Activated naive CD8-positive, alpha-beta T cell (primary cell): ENCODE data around the gene KDM3A.
"Not testable (repeated sequence)": the region's sequence is repeated elsewhere in the genome, so short reads cannot be mapped to it uniquely, and the experiment has no call there.

Experiments
- H3K27ac Mint-ChIP-seq: one replicate; pipeline ENCODE4 v1.8.0; 2021; ENCODE audit warnings: mixed read lengths
- H3K27me3 Mint-ChIP-seq: one replicate; pipeline ENCODE4 v1.8.0; 2021; ENCODE audit warnings: mixed read lengths
- H3K36me3 Mint-ChIP-seq: one replicate; pipeline ENCODE4 v1.8.0; 2021; ENCODE audit warnings: mixed read lengths
- H3K4me1 Mint-ChIP-seq: one replicate; pipeline ENCODE4 v1.8.0; 2021; ENCODE audit warnings: low read depth, mixed read lengths
- H3K4me3 Mint-ChIP-seq: one replicate; pipeline ENCODE4 v1.8.0; 2021; ENCODE audit warnings: mild to moderate bottlenecking, mixed read lengths
- H3K9me3 Mint-ChIP-seq: one replicate; pipeline ENCODE4 v1.8.0; 2021; ENCODE audit warnings: low read depth, mixed read lengths

The KDM3A gene

DNA sequence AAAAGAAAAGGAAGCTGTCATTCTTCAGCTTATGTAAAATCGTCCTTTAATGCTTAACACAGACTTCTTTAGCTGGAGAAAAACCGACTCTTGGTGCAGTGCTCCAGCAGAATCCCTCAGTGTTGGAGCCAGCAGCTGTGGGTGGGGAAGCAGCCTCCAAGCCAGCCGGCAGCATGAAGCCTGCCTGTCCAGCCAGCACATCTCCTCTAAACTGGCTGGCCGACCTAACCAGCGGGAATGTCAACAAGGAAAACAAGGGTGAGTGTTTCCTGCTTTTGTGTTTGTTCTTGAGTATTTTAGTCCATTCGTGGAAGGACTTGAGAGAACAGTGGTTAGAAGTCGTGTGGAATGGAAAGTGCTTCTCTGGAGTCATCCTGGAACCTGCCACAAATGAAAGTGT lies 38.9 kb downstream of the KDM3A start:
- Mint-ChIP-seq H3K4me3 (no peak overlapping the region), H3K27me3 (no peaks in the 10 kb centered on the region), H3K27ac (peak overlapping the region; percentile 64), H3K9me3 (no peaks in the 10 kb centered on the region), H3K36me3 (peaks cover 20% of the 10 kb centered on the region), H3K4me1 (peaks cover 40% of the 10 kb centered on the region)

DNA sequence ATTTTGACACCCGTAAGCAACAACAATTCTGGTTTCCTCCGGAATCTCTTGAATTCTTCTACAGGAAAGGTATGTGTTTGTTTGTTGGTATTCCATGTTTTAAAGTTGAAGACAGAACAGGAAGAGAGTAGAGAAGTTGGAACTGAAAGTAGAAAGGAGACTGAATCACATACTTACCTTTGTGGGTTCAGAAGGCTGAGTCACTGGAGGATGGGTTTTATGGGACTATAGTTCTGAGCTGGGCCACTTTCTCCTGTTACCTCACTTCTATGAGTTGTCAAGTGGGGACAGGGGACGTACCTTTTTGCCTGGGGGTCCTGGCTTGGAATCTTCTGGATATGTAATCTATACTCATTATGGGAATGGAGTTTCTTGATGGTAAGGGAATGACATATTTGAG lies 40.9 kb downstream of the KDM3A start:
- H3K9me3 Mint-ChIP-seq: no peaks in the 10 kb centered on the region
- H3K36me3 Mint-ChIP-seq: peaks cover 25% of the 10 kb centered on the region
- no peak overlapping the region for H3K4me3 Mint-ChIP-seq
- no peaks in the 10 kb centered on the region for H3K27me3 Mint-ChIP-seq
- peaks cover 39% of the 10 kb centered on the region for H3K4me1 Mint-ChIP-seq
- H3K27ac Mint-ChIP-seq: peak overlapping the region; percentile 85

DNA sequence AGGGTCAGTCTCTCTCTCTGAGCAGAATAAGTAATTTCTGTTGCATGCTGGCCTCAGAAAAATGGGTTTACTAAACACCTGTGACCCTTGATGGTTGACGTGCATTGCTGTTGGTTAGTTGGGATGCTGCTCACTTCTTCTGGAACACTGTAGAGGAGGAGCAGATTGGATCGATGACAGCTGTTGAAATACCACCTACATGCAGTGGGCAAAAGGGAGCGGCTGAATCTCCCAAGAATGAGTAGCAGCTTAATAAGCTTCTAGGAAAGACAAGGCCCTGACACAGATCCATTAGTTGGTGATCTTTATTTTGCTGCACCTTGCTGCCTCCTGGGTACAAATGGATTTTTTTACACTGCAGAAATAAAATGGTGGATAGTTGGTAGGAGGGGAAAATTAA lies 43.2 kb downstream of the KDM3A start:
- Mint-ChIP-seq H3K36me3 (peaks cover 18% of the 10 kb centered on the region), H3K27me3 (no peaks in the 10 kb centered on the region), H3K4me3 (no peak overlapping the region), H3K4me1 (peaks cover 32% of the 10 kb centered on the region), H3K27ac (peak overlapping the region; percentile 85), H3K9me3 (no peaks in the 10 kb centered on the region)

DNA sequence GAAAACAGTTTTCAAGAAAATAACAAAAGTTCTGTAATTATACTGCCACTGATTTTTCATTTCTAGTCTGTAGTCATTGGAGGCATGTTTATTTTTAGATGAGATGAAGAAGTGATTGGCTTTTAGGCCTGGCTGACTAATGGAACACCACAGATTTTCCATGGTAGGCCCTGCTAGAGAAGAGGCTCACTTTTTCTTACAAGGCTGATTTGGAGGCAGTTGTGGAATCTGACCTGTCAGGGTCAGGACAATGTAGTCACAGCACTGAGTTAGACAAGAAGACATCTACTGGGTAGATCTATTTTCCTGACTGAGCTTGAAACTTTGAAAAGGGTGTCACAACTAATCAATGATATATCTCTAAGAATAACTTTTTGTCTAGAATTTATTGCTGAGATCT lies 43.9 kb downstream of the KDM3A start:
- H3K27ac Mint-ChIP-seq: peak overlapping the region; percentile 85
- peaks cover 21% of the 10 kb centered on the region for H3K36me3 Mint-ChIP-seq
- no peak overlapping the region for H3K4me3 Mint-ChIP-seq
- H3K4me1 Mint-ChIP-seq: peaks cover 35% of the 10 kb centered on the region
- H3K9me3 Mint-ChIP-seq: no peaks in the 10 kb centered on the region
- no peaks in the 10 kb centered on the region for H3K27me3 Mint-ChIP-seq

DNA sequence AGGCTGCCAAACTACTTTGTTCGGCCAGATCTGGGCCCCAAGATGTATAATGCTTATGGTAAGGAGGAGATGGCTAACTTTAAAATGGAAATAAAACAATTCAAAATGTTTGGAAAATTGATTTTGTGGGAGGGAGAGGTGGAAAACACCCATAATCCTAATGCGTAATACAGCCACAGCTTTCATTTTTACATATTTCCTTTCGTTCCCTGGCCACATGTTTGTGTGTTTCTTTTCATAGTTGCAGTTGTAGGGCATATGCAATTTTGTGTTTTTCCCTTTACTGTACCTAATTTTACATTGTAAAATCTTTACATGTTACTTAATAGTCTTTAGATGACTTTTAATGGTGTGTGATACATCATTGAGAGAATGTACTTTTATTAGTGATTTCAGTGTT lies 44.6 kb downstream of the KDM3A start:
- H3K27me3 Mint-ChIP-seq: no peaks in the 10 kb centered on the region
- peak overlapping the region; percentile 85 for H3K27ac Mint-ChIP-seq
- peaks cover 22% of the 10 kb centered on the region for H3K36me3 Mint-ChIP-seq
- H3K4me3 Mint-ChIP-seq: peak overlapping the region; percentile 10
- no peaks in the 10 kb centered on the region for H3K9me3 Mint-ChIP-seq
- peaks cover 35% of the 10 kb centered on the region for H3K4me1 Mint-ChIP-seq

DNA sequence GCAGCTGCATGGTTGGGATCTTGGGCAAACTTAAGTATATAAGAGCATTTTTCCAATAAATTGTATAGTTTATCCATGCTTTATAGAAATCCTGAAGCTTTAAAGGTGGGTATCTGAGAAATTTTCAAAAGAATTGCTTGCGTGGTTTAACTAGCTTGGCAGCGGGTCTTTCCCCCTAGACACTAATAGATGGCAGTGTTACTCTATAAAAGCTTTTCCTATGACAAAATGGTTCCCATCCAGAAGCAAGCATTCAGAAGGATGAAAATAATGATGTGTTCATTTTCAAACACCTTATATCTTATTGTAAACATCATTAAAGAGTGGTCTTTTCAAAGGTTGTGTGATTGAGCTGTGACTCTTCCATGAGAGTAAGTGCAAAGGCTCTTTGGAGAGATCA lies 45.9 kb downstream of the KDM3A start:
- Mint-ChIP-seq H3K36me3 (peaks cover 28% of the 10 kb centered on the region), H3K27me3 (no peaks in the 10 kb centered on the region), H3K4me1 (peaks cover 34% of the 10 kb centered on the region), H3K27ac (peak overlapping the region; percentile 74), H3K4me3 (no peak overlapping the region), H3K9me3 (no peaks in the 10 kb centered on the region)

DNA sequence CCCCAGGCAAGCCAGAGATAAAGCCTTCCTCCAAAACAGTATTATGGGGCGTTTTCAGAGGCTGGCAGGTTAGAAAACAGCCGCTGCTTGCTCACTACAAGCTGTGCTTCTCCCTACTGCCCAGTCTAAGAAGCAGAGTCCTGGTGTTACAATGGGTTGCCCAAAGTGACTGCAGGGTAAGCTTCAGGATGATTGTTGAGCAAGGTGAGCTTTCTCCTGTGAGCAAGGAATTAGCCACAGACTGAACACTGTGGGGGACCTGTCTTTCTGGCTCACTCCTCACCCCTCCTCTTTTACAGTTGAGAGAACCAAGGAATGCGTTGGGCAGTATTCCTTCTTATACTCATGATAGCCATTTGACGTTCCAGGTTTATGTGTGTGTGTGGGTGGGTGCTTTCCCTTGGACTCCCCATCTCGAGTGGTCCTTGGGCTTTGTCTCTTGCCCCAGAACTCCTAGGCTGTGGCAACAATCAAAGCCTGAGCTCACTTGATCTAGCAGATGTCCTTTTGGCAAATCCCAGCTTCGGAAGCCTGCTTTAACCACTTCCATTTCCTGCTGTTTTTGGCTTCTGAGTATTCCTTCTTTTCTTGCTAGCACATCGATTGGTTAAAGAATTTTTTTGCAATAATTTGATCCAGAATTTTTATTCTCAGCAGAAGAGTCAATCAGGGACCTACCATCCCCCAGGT lies 47.5 kb downstream of the KDM3A start:
- no peaks in the 10 kb centered on the region for H3K27me3 Mint-ChIP-seq
- H3K4me3 Mint-ChIP-seq: no peak overlapping the region

DNA sequence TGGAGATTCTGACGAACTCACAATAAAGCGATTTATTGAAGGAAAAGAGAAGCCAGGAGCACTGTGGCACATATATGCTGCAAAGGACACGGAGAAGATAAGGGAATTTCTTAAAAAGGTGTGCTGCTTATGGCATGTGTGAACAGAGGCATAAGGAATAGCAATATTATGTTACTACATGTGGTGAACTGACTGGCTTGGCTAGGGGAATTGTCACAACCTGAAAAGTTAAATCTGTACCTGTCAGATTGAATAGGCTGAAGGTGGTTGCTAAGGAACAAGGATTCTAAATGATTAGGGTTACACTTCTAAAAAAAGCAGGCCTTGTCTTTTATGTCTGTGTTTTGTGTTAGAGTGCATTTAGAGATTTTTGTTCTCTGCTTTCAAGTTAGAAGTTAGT lies 48.4 kb downstream of the KDM3A start:
- no peak overlapping the region for H3K4me3 Mint-ChIP-seq
- no peaks in the 10 kb centered on the region for H3K9me3 Mint-ChIP-seq
- no peaks in the 10 kb centered on the region for H3K27me3 Mint-ChIP-seq
- H3K27ac Mint-ChIP-seq: peak overlapping the region; percentile 68
- H3K4me1 Mint-ChIP-seq: peaks cover 30% of the 10 kb centered on the region
- H3K36me3 Mint-ChIP-seq: peaks cover 37% of the 10 kb centered on the region

More for the DNA sequence above, 47.5 kb downstream of the KDM3A start:
- peak overlapping the region; percentile 77 for H3K27ac Mint-ChIP-seq
- peaks cover 31% of the 10 kb centered on the region for H3K36me3 Mint-ChIP-seq
- H3K4me1 Mint-ChIP-seq: peaks cover 31% of the 10 kb centered on the region
- no peaks in the 10 kb centered on the region for H3K9me3 Mint-ChIP-seq

DNA sequence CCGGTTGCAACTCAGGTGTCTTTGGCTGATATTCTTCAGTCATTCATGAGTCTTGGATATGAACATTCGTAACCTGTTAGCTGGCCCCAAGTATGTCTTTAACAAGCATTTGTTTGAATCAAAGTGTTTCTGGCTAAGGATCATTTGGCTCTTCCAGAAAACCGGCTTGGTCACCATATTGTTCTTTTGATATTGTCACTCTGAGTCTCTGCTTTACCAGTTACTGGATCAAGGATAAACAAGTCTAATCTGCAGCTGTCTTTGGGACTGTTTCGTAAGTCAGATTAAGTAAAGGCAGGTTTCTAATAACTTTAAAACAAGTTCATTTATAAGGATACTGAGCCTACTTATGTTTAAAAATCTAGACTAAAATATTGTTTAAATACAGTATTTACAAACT lies 49.1 kb downstream of the KDM3A start:
- H3K27ac Mint-ChIP-seq: peak overlapping the region; percentile 68

DNA sequence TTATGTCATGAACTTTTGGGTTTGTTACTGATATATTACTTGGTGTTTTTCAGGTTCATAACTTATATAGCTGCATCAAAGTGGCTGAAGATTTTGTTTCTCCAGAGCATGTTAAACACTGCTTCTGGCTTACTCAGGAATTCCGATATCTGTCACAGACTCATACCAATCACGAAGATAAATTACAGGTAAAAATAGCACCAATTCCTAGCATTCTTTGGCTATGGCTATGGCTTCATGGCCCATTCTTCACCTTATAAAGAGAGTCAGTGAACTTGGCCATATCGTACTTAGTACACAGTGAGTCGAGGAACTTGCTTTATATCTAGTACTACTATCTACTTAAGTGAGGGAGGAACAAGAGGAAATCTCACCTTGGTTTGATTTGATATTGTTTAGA lies 49.9 kb downstream of the KDM3A start:
- Mint-ChIP-seq H3K27ac (peak overlapping the region; percentile 81), H3K4me3 (no peak overlapping the region), H3K4me1 (peaks cover 22% of the 10 kb centered on the region), H3K36me3 (peaks cover 38% of the 10 kb centered on the region), H3K27me3 (no peaks in the 10 kb centered on the region), H3K9me3 (no peaks in the 10 kb centered on the region)

More for the DNA sequence above, 49.1 kb downstream of the KDM3A start:
- Mint-ChIP-seq H3K4me1 (peaks cover 23% of the 10 kb centered on the region), H3K36me3 (peaks cover 37% of the 10 kb centered on the region), H3K9me3 (no peaks in the 10 kb centered on the region), H3K27me3 (no peaks in the 10 kb centered on the region), H3K4me3 (no peak overlapping the region)

DNA sequence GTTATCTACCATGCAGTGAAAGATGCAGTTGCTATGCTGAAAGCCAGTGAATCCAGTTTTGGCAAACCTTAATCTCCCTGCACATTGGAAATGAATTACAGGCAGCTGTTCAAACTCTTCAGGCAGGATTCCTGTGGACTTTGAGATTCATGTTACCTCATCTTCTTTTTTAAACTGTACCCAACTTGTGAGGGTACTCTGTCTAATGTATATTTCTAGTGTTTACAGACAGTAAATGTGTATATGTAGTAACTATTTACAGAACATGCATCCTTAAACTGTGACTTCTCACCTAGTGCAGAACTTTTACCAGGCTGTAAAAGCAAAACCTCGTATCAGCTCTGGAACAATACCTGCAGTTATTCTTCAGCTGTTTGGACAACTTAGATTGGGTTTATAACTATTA lies 50.9 kb downstream of the KDM3A start:
- Mint-ChIP-seq H3K4me1 (peaks cover 24% of the 10 kb centered on the region), H3K36me3 (peaks cover 37% of the 10 kb centered on the region), H3K27me3 (no peaks in the 10 kb centered on the region), H3K27ac (peak overlapping the region; percentile 81), H3K9me3 (no peaks in the 10 kb centered on the region), H3K4me3 (no peak overlapping the region)

DNA sequence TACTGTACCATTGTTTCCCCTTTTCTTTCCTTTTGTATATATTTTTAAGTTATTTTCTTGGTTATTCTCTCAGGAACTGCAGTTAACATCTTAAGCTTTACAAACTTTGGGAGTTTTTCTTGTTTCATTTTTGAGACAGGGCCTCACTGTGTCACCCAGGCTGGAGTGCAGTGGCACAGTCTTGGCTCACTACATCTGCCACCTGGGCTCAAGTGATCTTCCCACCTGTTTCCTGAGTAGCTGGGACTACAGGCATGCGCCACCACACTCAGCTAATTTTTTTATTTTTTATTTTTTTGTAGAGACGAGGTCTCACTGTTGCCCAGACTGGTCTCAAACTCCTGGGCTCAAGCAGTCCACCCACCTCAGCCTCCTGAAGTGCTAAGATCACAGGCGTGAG lies 55.2 kb downstream of the KDM3A start:
- not testable (repeated sequence) for H3K4me3 Mint-ChIP-seq, H3K27me3 Mint-ChIP-seq, H3K9me3 Mint-ChIP-seq
- peaks cover 61% of the 10 kb centered on the region for H3K36me3 Mint-ChIP-seq
- peak overlapping the region; percentile 19 for H3K27ac Mint-ChIP-seq
- H3K4me1 Mint-ChIP-seq: peaks cover 26% of the 10 kb centered on the region

DNA sequence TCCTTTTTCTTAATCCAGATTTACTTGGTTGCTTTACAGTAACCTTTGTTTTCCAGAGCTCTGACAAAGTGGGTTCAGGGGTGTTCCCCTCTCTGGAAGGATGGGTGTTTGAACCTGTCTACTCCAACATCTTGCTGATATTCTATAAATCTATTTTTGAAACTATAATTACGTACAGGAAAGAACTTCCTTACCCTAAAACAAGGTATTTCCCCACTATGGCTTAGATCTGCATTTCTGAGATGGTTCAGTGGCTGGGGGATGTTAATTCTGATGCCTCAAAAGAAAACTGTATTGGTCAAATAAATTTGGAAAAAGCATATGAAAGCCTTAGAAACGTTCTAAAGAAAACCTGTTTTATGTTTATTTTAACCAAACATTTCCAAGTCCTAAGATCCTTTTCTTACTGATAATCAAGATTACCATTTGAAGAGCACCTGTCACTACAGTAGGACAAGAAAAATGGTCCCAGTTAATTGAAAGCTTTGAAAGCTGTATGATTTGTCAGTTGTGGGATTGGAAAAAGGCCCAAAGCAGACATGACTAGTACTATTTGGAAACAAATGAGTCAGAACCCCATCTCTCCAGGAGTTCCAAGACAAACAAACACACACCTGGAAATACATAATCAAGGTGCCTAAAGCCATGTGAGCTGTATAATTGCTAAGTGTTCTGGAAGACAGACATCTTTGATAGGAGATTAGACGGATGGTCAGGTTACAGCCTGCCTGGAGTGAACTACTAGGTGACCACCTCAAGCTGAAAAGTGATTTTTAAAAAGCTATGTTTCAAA lies 57.5 kb downstream of the KDM3A start:
- Mint-ChIP-seq H3K27me3 (no peaks in the 10 kb centered on the region), H3K36me3 (peaks cover 74% of the 10 kb centered on the region), H3K4me1 (peaks cover 20% of the 10 kb centered on the region), H3K27ac (peak overlapping the region; percentile 34), H3K4me3 (no peak overlapping the region), H3K9me3 (peaks cover 11% of the 10 kb centered on the region)

DNA sequence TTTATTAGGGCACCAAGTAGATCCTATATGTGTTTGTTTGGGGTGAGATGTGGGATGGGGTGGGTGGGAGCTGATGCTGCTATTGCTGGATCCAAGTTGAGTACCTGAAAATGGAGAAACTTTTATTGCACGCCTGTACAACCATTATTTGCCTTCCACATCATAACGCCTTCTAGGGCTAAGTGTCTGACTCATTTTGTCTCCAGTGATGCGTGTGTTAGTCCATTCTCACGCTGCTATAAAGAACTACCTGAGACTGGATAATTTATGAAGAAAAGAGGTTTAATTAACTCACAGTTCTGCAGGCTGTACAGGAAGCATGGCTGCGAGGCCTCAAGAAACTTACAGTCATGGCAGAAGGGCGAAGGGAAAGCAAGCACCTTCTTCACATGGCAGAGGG lies 58.2 kb downstream of the KDM3A start:
- H3K27ac Mint-ChIP-seq: no peak overlapping the region
- H3K27me3 Mint-ChIP-seq: no peaks in the 10 kb centered on the region
- H3K9me3 Mint-ChIP-seq: peaks cover 14% of the 10 kb centered on the region
- peaks cover 18% of the 10 kb centered on the region for H3K4me1 Mint-ChIP-seq
- H3K36me3 Mint-ChIP-seq: peaks cover 73% of the 10 kb centered on the region
- H3K4me3 Mint-ChIP-seq: no peak overlapping the region

DNA sequence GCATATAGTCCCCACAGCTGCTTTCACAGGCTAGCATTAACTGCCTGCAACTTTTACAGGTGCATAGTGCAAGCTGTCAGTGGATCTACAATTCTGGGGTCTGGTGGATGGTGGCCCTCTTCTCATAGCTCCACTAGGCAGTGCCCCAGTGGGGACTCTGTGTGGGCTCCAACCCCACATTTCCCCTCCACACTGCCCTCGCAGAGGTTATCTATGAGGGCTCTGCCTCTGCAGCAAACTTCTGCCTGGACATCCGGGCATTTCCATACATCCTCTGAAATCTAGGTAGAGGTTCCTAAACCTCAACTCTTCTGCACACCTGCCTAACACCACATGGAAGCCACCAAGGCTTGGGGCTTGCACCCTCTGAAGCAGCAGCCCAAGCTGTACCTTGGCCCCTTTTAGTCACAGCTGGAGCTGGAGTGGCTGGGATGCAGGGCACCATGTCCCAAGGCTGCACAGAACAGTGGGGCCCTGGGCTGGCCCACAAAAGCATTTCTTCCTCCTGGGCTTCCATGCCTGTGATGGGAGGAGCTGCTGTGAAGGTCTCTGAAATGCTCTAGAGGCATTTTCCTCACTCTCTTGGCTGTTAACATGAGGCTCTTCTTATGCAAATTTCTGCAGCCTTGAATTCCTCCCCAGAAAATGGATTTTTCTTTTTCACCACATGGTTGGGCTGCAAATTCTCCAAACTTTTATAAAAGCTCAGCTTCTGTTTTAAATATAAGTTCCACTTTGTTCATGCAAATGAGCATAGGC lies 59.3 kb downstream of the KDM3A start:
- Mint-ChIP-seq H3K36me3 (peaks cover 72% of the 10 kb centered on the region), H3K4me3 (no peak overlapping the region)

More for the DNA sequence above, 59.3 kb downstream of the KDM3A start:
- Mint-ChIP-seq H3K4me1 (peaks cover 17% of the 10 kb centered on the region), H3K9me3 (peaks cover 14% of the 10 kb centered on the region), H3K27me3 (no peaks in the 10 kb centered on the region), H3K27ac (no peak overlapping the region)
